HG03045 (cell line): ENCODE data around the gene ZPBP.
"Not testable (repeated sequence)": the region's sequence is repeated elsewhere in the genome, so short reads cannot be mapped to it uniquely, and the experiment has no call there.

ENCODE experiments used
- ATAC-seq: cut with Tn5 transposase; IDR thresholded peaks from one replicate; pipeline ENCODE4 v1.9.1; 2021; ENCODE audit warnings: mild to moderate bottlenecking, moderate library complexity; ENCODE audit not compliant: unreplicated experiment

ZPBP gene

GRCh38 chr7:50047716-50048115, 45.3 kb downstream of the ZPBP start:
- no peak for ATAC-seq

- not testable (repeated sequence) for ATAC-seq
Measured at GRCh38 chr7:50041165-50041564, 51.9 kb downstream of the ZPBP start.

- ATAC-seq: no peak
Measured at GRCh38 chr7:50037086-50037485, 56.0 kb downstream of the ZPBP start.

DNA sequence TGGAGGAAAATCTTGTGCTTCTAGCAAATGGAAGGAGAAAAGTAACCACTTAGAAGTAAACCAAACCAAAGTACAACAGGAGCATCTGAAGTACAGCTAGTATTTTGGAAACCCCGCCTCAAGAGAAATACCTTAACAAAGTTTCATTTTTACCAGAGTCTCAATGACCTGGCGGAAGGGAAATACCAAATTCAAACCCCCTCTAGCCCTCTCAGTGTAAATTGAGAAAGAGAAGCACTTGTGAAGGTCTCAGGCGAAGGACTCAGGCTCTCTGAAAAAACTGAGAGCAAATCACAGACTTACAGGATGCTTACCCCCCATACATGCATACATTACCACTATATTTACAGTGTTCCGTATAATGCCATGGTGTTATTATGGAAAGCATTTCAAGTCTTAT, 70.1 kb downstream of the ZPBP start:
- ATAC-seq: no peak

- no peak for ATAC-seq
Measured at GRCh38 chr7:50022451-50022850, 70.6 kb downstream of the ZPBP start.

GRCh38 chr7:49995681-49996080, 97.4 kb downstream of the ZPBP start:
- ATAC-seq: no peak

DNA sequence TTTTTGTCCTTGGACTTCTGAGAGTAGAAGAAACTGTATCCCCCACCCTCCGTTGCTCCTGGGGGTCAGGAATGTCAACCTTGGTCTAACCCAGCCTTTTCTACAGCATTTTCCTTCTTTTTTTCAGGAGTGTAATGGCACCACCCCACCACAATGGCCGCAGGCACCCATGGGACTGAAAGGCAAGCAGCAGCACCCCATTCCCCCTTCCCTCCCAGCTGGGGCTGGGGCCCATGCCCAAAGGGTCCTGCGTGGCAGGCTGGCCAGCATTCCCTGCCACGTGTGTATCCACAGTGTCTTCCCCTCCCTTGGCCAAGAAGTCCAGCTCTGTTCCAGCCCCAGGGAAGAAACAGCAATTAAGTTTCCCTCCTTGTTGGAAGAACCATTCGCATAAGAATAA, 106.9 kb downstream of the ZPBP start:
- no peak for ATAC-seq

DNA sequence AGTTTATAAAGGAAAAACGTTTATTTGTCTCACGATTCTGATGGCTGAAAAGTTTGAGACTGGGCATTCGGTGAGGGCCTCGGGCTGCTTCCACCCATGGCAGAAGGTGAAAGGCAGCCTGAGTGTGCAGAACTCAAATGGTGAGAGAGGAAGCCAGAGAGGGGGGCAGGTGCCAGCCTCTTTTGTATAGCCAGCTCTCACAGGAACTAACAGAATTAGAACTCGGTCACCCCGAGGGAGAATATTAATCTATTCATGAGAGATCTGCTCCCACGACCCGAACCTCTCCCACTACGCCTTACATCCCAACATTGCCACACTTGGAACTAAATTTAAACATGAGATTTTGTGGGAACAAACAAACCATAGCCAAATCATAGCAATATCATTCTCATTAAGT, 112.6 kb downstream of the ZPBP start:
- ATAC-seq: no peak

GRCh38 chr7:49976238-49976637, 116.8 kb downstream of the ZPBP start:
- ATAC-seq: no peak

GRCh38 chr7:49974035-49974434, 119.0 kb downstream of the ZPBP start:
- ATAC-seq: no peak

- ATAC-seq: no peak
Measured at GRCh38 chr7:49937608-49938007, 155.4 kb downstream of the ZPBP start.

GRCh38 chr7:49931627-49932026, 161.4 kb downstream of the ZPBP start:
- ATAC-seq: no peak

GRCh38 chr7:49928787-49929186, 164.3 kb downstream of the ZPBP start:
- no peak for ATAC-seq

- ATAC-seq: no peak
Measured at GRCh38 chr7:49927631-49928030, 165.4 kb downstream of the ZPBP start.

DNA sequence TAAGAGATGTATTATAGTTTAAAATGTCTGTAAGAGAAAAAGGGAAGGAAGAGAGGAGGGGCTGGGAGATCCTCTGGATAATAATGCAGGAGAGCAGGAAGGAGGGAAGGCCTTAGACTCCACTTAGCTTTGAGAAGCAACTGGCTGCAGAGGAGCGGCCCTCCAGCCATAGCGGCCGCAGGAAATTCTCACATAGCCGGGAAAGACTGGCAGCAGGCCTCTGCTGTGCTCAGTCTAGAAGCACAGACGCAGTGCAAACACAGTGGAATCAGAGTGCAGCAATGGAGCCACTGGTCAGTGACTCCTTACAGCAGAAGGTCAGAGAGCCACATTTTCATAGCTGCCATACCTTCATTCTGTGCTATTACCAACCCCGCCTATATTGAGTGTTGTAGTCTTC, 166.3 kb downstream of the ZPBP start:
- ATAC-seq: no peak

- no peak for ATAC-seq
Measured at GRCh38 chr7:49911909-49912308, 181.1 kb downstream of the ZPBP start.

DNA sequence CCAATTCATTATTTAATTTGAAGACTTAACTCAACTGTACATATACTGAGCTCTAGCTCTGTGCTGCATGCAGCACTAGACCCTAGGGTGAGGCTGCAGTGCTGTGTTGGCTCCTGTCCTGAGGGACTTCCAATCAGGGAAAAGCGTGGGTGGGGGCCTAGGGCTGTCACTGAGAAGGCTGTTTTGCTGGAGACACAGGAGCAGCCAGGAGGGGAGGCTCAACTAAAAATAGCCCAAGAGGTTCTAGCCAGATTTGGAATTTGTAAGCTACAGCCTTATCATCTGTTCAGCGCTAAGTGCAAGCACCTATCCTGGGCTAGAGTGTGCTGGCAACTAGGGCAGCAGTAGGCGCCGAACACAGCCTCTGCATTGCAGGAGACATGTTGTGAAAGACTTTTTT, 198.5 kb downstream of the ZPBP start:
- no peak for ATAC-seq

- no peak for ATAC-seq
Measured at GRCh38 chr7:49893131-49893530, 199.9 kb downstream of the ZPBP start.

DNA sequence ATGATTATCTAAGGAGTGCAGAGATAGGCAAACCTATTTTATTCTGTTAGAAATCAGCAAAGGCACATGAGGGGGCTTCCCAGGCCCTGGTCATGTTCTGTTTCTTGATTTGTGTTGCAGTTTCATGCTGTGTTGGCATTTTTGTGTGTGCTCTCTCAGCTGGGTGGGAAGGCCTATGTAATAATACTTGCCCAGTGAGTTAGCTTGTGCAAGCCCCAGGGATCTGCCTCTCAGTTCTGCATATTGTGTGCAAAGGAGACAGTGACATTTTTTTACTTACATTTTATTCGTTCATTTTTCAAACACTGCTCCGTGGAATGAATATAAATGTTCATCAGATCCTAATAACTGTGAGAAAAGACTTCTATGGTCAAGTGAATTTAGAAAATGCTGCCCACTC, 200.6 kb downstream of the ZPBP start:
- ATAC-seq: no peak
